IPS DF 4.7 (cell line): ENCODE data around the gene FAM13C.
"Not testable (repeated sequence)": the region's sequence is repeated elsewhere in the genome, so short reads cannot be mapped to it uniquely, and the experiment has no call there.

Source experiments
- DNase-seq: peaks from one replicate; pipeline ENCODE4 v3.0.0-alpha.2; 2013; ENCODE audit warnings: low spot score; ENCODE audit errors: extremely low read depth

Gene FAM13C

GRCh38 chr10:59237775-59238174, 124.6 kb downstream of the FAM13C start:
- no peak for DNase-seq

- DNase-seq: no peak
Measured at GRCh38 chr10:59236064-59236697, 126.2 kb downstream of the FAM13C start.

GRCh38 chr10:59234816-59235429, 127.4 kb downstream of the FAM13C start:
- no peak for DNase-seq

- DNase-seq: no peak
Measured at GRCh38 chr10:59234194-59234593, 128.2 kb downstream of the FAM13C start.

- no peak for DNase-seq
Measured at GRCh38 chr10:59229441-59229840, 132.9 kb downstream of the FAM13C start.

GRCh38 chr10:59227136-59227673, 135.1 kb downstream of the FAM13C start:
- DNase-seq: no peak

GRCh38 chr10:59225211-59225610, 137.1 kb downstream of the FAM13C start:
- no peak for DNase-seq

GRCh38 chr10:59223597-59223996, 138.8 kb downstream of the FAM13C start:
- not testable (repeated sequence) for DNase-seq

- no peak for DNase-seq
Measured at GRCh38 chr10:59222788-59223187, 139.6 kb downstream of the FAM13C start.

- no peak for DNase-seq
Measured at GRCh38 chr10:59216178-59216869, 146.0 kb downstream of the FAM13C start.

- DNase-seq: no peak
Measured at GRCh38 chr10:59214160-59214559, 148.2 kb downstream of the FAM13C start.

GRCh38 chr10:59212301-59212798, 150.0 kb downstream of the FAM13C start:
- DNase-seq: no peak

- DNase-seq: no peak
Measured at GRCh38 chr10:59206204-59206720, 156.1 kb downstream of the FAM13C start.
